GM23338 (cell line): Measurements from ENCODE around the gene NEU2. TPM values are rescaled to one million over a fixed set of nuclear protein-coding genes. Genes with fewer than 3 reads are reported as not detected.

Source experiments
- ATAC-seq: fragments of 200-7000 bp; cut with Tn5 transposase; 3 replicates; pipeline ENCODE4 v1.9.1; 2020
- DNase-seq: peaks from one replicate; pipeline ENCODE4 v3.0.0-alpha.2; 2015; ENCODE audit warnings: low spot score
- H2AFZ ChIP-seq: fragments of 200-600 bp; sonication (generic); 2 replicates; pipeline ENCODE4 v1.8.0; 2016; ENCODE audit warnings: antibody characterized with exemption, mild to moderate bottlenecking, moderate library complexity
- H3F3A ChIP-seq: fragments of 200-600 bp; sonication (generic); replicated peaks from 2 replicates; pipeline ENCODE4 v1.8.0; 2017; ENCODE audit warnings: antibody characterized with exemption, mixed run types, low read depth
- H3K27ac ChIP-seq: fragments of 200-600 bp; sonication (generic); 2 replicates; pipeline ENCODE4 v1.6.1; 2016; ENCODE audit warnings: low read depth
- H3K27me3 ChIP-seq: fragments of 200-600 bp; sonication (generic); 2 replicates; pipeline ENCODE4 v1.8.0; 2016; ENCODE audit warnings: mild to moderate bottlenecking, mixed run types, moderate library complexity; ENCODE audit not compliant: insufficient read depth
- H3K36me3 ChIP-seq: fragments of 200-600 bp; sonication (generic); 2 replicates; pipeline ENCODE4 v1.8.0; 2016; ENCODE audit warnings: mild to moderate bottlenecking; ENCODE audit not compliant: insufficient read depth
- H3K4me1 ChIP-seq: fragments of 200-600 bp; sonication (generic); 2 replicates; pipeline ENCODE4 v1.8.0; 2016; ENCODE audit warnings: mild to moderate bottlenecking, moderate library complexity; ENCODE audit not compliant: insufficient read depth
- H3K4me2 ChIP-seq: fragments of 200-600 bp; sonication (generic); 2 replicates; pipeline ENCODE4 v1.7.1; 2017; ENCODE audit warnings: mixed run types
- H3K4me3 ChIP-seq: fragments of 200-600 bp; sonication (generic); 2 replicates; pipeline ENCODE4 v1.6.1; 2016; ENCODE audit warnings: mixed run types
- H3K79me2 ChIP-seq: fragments of 200-600 bp; sonication (generic); replicated peaks from 2 replicates; pipeline ENCODE4 v1.8.0; 2017; ENCODE audit warnings: mild to moderate bottlenecking; ENCODE audit not compliant: insufficient read depth
- H3K9me2 ChIP-seq: fragments of 200-600 bp; sonication (generic); 2 replicates; pipeline ENCODE4 v1.8.0; 2017; ENCODE audit not compliant: insufficient read depth
- H4K20me1 ChIP-seq: fragments of 200-600 bp; sonication (generic); replicated peaks from 2 replicates; pipeline ENCODE4 v1.8.0; 2017; ENCODE audit warnings: mild to moderate bottlenecking; ENCODE audit not compliant: insufficient read depth
- H3K27ac Mint-ChIP-seq: 2 replicates; pipeline ENCODE4 v1.8.0; 2020; ENCODE audit warnings: inconsistent platforms, mild to moderate bottlenecking, moderate library complexity, mixed read lengths
- H3K27me3 Mint-ChIP-seq: 3 replicates; pipeline ENCODE4 v1.8.0; 2022; ENCODE audit warnings: low read depth, mild to moderate bottlenecking, moderate library complexity, mixed read lengths, inconsistent platforms; ENCODE audit not compliant: insufficient read depth, poor library complexity
- H3K36me3 Mint-ChIP-seq: 3 replicates; pipeline ENCODE4 v1.8.0; 2021; ENCODE audit warnings: low read depth, mild to moderate bottlenecking, inconsistent platforms, moderate library complexity, mixed read lengths
- H3K4me1 Mint-ChIP-seq: 3 replicates; pipeline ENCODE4 v1.8.0; 2020; ENCODE audit warnings: mild to moderate bottlenecking, inconsistent platforms, mixed read lengths
- H3K4me3 Mint-ChIP-seq: 3 replicates; pipeline ENCODE4 v1.8.0; 2021; ENCODE audit warnings: moderate library complexity, mild to moderate bottlenecking, inconsistent platforms, mixed read lengths
- H3K9me3 Mint-ChIP-seq: 3 replicates; pipeline ENCODE4 v1.8.0; 2020; ENCODE audit warnings: moderate library complexity, mild to moderate bottlenecking, inconsistent platforms, mixed read lengths
- EZH2phosphoT487 ChIP-seq: fragments of 200-600 bp; sonication (generic); IDR thresholded peaks from one replicate; pipeline ENCODE4 v1.8.1; 2018; ENCODE audit warnings: antibody characterized with exemption; ENCODE audit not compliant: unreplicated experiment
- POLR2AphosphoS5 ChIP-seq: IDR thresholded peaks from 2 replicates; pipeline ENCODE4 v1.6.1; 2016; ENCODE audit warnings: antibody characterized with exemption, low read depth
- STAT1 ChIP-seq: IDR thresholded peaks from one replicate; pipeline ENCODE4 v1.6.1; 2016; ENCODE audit warnings: antibody characterized with exemption; ENCODE audit not compliant: unreplicated experiment
- ZNF331 ChIP-seq: fragments of 250-450 bp; sonication (Bioruptor Pico); IDR thresholded peaks from 2 replicates; pipeline ENCODE4 v1.5.0; 2020; ENCODE audit warnings: low read depth, mild to moderate bottlenecking, moderate library complexity
- polyA plus RNA-seq: library from polyadenylated mRNA; unstranded; fragments of >200 nt; fragmentation: Nextera tagmentation; extraction: Ambion mirVana; gene quantifications from 2 replicates; pipeline ENCODE4 v1.2.1, GENCODE V29; 2016
- total RNA-seq: library from RNA; depleted of rRNA; stranded (reverse); fragments of >200 nt; shearing (Covaris generic); gene quantifications from 2 replicates; pipeline ENCODE4 v1.2.3, GENCODE V29; 2014
- TF ChIP-seq, protein P1 (sequence below), 2 experiments: fragments of 200-600 bp in 1 of 2; sonication (generic) in 1 of 2; conservative IDR thresholded peaks; 2 replicates each; pipeline versions ENCODE4 v1.5.1 to v1.6.1; 2016 to 2017; ENCODE audit warnings: antibody characterized with exemption in 2 of 2, low read depth in 2 of 2, mild to moderate bottlenecking in 2 of 2, moderate library complexity in 1 of 2
- TF ChIP-seq, protein P2 (sequence below): fragments of 250-450 bp; sonication (Bioruptor Pico); IDR thresholded peaks from 2 replicates; pipeline ENCODE4 v1.5.0; 2020; ENCODE audit warnings: mild to moderate bottlenecking, moderate library complexity

The NEU2 gene
- total and polyA plus RNA-seq, 2 experiments from 2014 or later, result not detected

DNA sequence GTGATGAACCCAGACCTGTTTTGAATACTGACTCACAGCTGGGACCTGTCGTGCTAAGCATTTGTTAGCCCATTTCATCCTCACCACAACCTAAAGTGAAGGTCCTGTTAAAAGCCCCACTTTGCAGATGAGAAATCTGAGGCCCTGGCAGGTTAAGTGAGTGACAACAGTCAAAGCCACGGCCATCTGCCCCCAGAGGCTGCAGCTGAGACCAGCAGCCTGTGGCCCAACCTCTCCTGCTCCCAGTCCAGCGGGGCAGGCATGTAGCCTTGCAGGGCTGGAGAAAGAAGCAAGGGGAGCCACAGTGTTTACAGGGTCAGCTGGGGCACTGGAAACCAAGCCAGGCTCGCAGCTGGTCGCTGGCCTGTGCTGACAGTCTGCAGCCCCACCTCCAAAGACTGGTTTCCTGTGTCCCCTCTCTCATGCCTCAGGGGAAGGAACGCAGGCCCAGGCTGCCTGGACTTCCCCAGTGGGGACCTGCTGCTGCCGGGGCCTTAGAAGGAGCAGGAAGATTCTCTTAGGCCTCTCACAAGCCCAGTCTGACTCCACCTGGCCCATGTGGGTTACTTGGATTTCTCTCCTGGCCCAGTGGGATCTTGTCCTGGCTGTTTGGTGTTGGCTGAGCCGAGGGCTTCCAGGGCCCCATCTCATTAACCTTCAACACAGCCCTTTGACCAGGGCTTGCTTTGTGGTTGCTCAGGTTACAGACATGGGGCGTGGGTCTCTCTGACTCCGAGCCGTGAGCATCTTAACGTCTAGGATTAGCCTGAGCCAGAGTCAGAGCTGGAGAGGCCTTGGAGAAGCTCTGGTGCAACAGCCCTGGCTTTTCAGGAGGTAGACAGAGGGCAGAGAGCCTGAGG lies 29.3 kb downstream of the NEU2 start:
- Mint-ChIP-seq H3K27me3 (peaks cover 6% of the 10 kb centered on the region), H3K4me1 (peaks cover 22% of the 10 kb centered on the region), H3K4me3 (no peak overlapping the region), H3K9me3 (no peaks in the 10 kb centered on the region), H3K27ac (no peak overlapping the region), H3K36me3 (no peaks in the 10 kb centered on the region)
- Histone ChIP-seq H3K9me2 (no peaks in the 10 kb centered on the region), H3K27ac (no peak overlapping the region), H3K4me3 (no peak overlapping the region), H3K4me1 (no peaks in the 10 kb centered on the region), H3K79me2 (no peaks in the 10 kb centered on the region), H3K4me2 (no peak overlapping the region), H3K27me3 (no peaks in the 10 kb centered on the region), H3K36me3 (no peaks in the 10 kb centered on the region), H3F3A (no peaks in the 10 kb centered on the region), H4K20me1 (no peaks in the 10 kb centered on the region), H2AFZ (peak overlapping the region; percentile 52; the same call in 1 of the 2 replicates)
- no peak for TF ChIP-seq STAT1
- TF ChIP-seq EZH2phosphoT487, result no peak
- TF ChIP-seq, protein P1, sequence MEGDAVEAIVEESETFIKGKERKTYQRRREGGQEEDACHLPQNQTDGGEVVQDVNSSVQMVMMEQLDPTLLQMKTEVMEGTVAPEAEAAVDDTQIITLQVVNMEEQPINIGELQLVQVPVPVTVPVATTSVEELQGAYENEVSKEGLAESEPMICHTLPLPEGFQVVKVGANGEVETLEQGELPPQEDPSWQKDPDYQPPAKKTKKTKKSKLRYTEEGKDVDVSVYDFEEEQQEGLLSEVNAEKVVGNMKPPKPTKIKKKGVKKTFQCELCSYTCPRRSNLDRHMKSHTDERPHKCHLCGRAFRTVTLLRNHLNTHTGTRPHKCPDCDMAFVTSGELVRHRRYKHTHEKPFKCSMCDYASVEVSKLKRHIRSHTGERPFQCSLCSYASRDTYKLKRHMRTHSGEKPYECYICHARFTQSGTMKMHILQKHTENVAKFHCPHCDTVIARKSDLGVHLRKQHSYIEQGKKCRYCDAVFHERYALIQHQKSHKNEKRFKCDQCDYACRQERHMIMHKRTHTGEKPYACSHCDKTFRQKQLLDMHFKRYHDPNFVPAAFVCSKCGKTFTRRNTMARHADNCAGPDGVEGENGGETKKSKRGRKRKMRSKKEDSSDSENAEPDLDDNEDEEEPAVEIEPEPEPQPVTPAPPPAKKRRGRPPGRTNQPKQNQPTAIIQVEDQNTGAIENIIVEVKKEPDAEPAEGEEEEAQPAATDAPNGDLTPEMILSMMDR (conservative IDR thresholded peaks at IDR 0.05; ENCODE audit: low read depth in 2 of 2), result peak in 1 of 2 experiments; percentile 18; a peak in 2 of 4 replicates
- TF ChIP-seq POLR2AphosphoS5, result no peak
- TF ChIP-seq ZNF331 (CRISPR knock-in tag), result no peak
- TF ChIP-seq, protein P2, sequence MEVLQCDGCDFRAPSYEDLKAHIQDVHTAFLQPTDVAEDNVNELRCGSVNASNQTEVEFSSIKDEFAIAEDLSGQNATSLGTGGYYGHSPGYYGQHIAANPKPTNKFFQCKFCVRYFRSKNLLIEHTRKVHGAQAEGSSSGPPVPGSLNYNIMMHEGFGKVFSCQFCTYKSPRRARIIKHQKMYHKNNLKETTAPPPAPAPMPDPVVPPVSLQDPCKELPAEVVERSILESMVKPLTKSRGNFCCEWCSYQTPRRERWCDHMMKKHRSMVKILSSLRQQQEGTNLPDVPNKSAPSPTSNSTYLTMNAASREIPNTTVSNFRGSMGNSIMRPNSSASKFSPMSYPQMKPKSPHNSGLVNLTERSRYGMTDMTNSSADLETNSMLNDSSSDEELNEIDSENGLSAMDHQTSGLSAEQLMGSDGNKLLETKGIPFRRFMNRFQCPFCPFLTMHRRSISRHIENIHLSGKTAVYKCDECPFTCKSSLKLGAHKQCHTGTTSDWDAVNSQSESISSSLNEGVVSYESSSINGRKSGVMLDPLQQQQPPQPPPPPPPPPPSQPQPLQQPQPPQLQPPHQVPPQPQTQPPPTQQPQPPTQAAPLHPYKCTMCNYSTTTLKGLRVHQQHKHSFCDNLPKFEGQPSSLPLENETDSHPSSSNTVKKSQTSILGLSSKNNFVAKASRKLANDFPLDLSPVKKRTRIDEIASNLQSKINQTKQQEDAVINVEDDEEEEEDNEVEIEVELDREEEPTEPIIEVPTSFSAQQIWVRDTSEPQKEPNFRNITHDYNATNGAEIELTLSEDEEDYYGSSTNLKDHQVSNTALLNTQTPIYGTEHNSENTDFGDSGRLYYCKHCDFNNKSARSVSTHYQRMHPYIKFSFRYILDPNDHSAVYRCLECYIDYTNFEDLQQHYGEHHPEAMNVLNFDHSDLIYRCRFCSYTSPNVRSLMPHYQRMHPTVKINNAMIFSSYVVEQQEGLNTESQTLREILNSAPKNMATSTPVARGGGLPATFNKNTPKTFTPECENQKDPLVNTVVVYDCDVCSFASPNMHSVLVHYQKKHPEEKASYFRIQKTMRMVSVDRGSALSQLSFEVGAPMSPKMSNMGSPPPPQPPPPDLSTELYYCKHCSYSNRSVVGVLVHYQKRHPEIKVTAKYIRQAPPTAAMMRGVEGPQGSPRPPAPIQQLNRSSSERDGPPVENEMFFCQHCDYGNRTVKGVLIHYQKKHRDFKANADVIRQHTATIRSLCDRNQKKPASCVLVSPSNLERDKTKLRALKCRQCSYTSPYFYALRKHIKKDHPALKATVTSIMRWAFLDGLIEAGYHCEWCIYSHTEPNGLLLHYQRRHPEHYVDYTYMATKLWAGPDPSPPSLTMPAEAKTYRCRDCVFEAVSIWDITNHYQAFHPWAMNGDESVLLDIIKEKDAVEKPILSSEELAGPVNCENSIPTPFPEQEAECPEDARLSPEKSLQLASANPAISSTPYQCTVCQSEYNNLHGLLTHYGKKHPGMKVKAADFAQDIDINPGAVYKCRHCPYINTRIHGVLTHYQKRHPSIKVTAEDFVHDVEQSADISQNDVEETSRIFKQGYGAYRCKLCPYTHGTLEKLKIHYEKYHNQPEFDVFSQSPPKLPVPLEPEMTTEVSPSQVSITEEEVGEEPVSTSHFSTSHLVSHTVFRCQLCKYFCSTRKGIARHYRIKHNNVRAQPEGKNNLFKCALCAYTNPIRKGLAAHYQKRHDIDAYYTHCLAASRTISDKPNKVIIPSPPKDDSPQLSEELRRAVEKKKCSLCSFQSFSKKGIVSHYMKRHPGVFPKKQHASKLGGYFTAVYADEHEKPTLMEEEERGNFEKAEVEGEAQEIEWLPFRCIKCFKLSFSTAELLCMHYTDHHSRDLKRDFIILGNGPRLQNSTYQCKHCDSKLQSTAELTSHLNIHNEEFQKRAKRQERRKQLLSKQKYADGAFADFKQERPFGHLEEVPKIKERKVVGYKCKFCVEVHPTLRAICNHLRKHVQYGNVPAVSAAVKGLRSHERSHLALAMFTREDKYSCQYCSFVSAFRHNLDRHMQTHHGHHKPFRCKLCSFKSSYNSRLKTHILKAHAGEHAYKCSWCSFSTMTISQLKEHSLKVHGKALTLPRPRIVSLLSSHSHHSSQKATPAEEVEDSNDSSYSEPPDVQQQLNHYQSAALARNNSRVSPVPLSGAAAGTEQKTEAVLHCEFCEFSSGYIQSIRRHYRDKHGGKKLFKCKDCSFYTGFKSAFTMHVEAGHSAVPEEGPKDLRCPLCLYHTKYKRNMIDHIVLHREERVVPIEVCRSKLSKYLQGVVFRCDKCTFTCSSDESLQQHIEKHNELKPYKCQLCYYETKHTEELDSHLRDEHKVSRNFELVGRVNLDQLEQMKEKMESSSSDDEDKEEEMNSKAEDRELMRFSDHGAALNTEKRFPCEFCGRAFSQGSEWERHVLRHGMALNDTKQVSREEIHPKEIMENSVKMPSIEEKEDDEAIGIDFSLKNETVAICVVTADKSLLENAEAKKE (CRISPR knock-in tag), result no peak
- DNase-seq (peak; percentile 38), ATAC-seq (peak; percentile 46)
